ENCODE data around the gene ADD2.
"Not testable (repeated sequence)": the region's sequence is repeated elsewhere in the genome, so short reads cannot be mapped to it uniquely, and the experiment has no call there.

ADD2 gene

GRCh38 chr2:70748002-70748784, 19.8 kb downstream of the ADD2 start:
- DNase-seq: no peak

GRCh38 chr2:70747284-70747683, 20.7 kb downstream of the ADD2 start:
- DNase-seq: no peak

GRCh38 chr2:70746094-70746974, 21.7 kb downstream of the ADD2 start:
- DNase-seq: no peak

- DNase-seq: no peak
These were observed 22.6 kb downstream of the ADD2 start for GRCh38 chr2:70745276-70745825.

GRCh38 chr2:70744397-70744796, 23.6 kb downstream of the ADD2 start:
- DNase-seq: no peak

GRCh38 chr2:70743677-70744076, 24.3 kb downstream of the ADD2 start:
- DNase-seq: no peak

- DNase-seq: no peak
These were observed 24.9 kb downstream of the ADD2 start for GRCh38 chr2:70743068-70743467.

- not testable (repeated sequence) for DNase-seq
These were observed 28.5 kb downstream of the ADD2 start for GRCh38 chr2:70739492-70739891.

- DNase-seq: no peak
These were observed 29.8 kb downstream of the ADD2 start for GRCh38 chr2:70738159-70738558.

GRCh38 chr2:70735071-70735470, 32.9 kb downstream of the ADD2 start:
- DNase-seq: no peak

- DNase-seq: no peak
These were observed 34.3 kb downstream of the ADD2 start for GRCh38 chr2:70733646-70734180.

- no peak for DNase-seq
These were observed 35.0 kb downstream of the ADD2 start for GRCh38 chr2:70732766-70733645.

- DNase-seq: no peak
These were observed 37.3 kb downstream of the ADD2 start for GRCh38 chr2:70730730-70731129.

GRCh38 chr2:70729647-70730046, 38.4 kb downstream of the ADD2 start:
- DNase-seq: no peak

GRCh38 chr2:70728128-70728527, 39.9 kb downstream of the ADD2 start:
- no peak for DNase-seq

GRCh38 chr2:70726947-70727725, 40.9 kb downstream of the ADD2 start:
- DNase-seq: no peak

GRCh38 chr2:70725505-70725904, 42.5 kb downstream of the ADD2 start:
- DNase-seq: no peak

- DNase-seq: no peak
These were observed 43.6 kb downstream of the ADD2 start for GRCh38 chr2:70724366-70724765.

GRCh38 chr2:70723286-70723885, 44.6 kb downstream of the ADD2 start:
- no peak for DNase-seq

GRCh38 chr2:70720124-70720523, 47.9 kb downstream of the ADD2 start:
- DNase-seq: no peak

- no peak for DNase-seq
These were observed 48.8 kb downstream of the ADD2 start for GRCh38 chr2:70719231-70719630.
